GM12878 (cell line): ENCODE data around the gene KREMEN2. TPM values are rescaled to one million over a fixed set of nuclear protein-coding genes. Genes with fewer than 3 reads are reported as not detected.

Experiments used
- ATAC-seq: fragments of 200-7000 bp; cut with Tn5 transposase; 3 replicates; pipeline ENCODE4 v1.9.1; 2020; ENCODE audit warnings: mild to moderate bottlenecking, moderate library complexity
- BruUV-seq: library from RNA; stranded (reverse); fragments of 400-500 nt; replicated peaks from 2 replicates; lab custom pipeline; 2021; lab: Mats Ljungman, UMichigan
- CTCF ChIA-PET: fragments of 300-600 bp; sonication (Branson Sonifier 250); formaldehyde crosslinking; extraction: SDS; loops from one replicate; lab custom pipeline; 2021; ENCODE audit warnings: inconsistent platforms; lab: Yijun Ruan, JAX
- POLR2A ChIA-PET: fragments of 350-600 bp; formaldehyde crosslinking; extraction: SDS; loops from one replicate; lab custom pipeline; 2021; ENCODE audit warnings: inconsistent platforms; lab: Charles Lee
- RAD21 ChIA-PET: fragments of 300-600 bp; sonication (Branson Sonifier 250); formaldehyde crosslinking; loops from one replicate; lab custom pipeline; 2023; ENCODE audit warnings: antibody characterized with exemption; ENCODE audit not compliant: unreplicated experiment; lab: Charles Lee
- SMC1A ChIA-PET: fragments of 300-600 bp; sonication (Branson Sonifier 250); formaldehyde crosslinking; loops from one replicate; lab custom pipeline; 2023; ENCODE audit not compliant: unreplicated experiment, uncharacterized antibody; lab: Charles Lee
- DNase-seq: peaks from one replicate; pipeline ENCODE4 v3.0.0-alpha.2; 2011; ENCODE audit warnings: low read depth, low spot score
- FAIRE-seq: peaks from 3 replicates; lab custom pipeline; 2011; peaks lifted over from hg19 to GRCh38; lab: Jason Lieb, UNC
- H2AFZ ChIP-seq: 2 replicates; pipeline ENCODE4 v1.6.0; 2011; ENCODE audit warnings: low read depth, low read length, control low read depth; ENCODE audit not compliant: control insufficient read depth
- H3K27ac ChIP-seq: 2 replicates; pipeline ENCODE4 v1.5.1; 2011; ENCODE audit warnings: control low read depth; ENCODE audit not compliant: control insufficient read depth, insufficient read depth
- H3K27me3 ChIP-seq, 2 experiments: replicated peaks in 1 of 2; 2 replicates each; pipeline versions ENCODE4 v1.6.0 to v1.6.1; 2011; ENCODE audit warnings: low read length in 1 of 2; ENCODE audit not compliant: control insufficient read depth in 2 of 2, insufficient read depth in 2 of 2
- H3K36me3 ChIP-seq, 2 experiments: 2 replicates each; pipeline ENCODE4 v1.5.1; 2011; ENCODE audit warnings: low read length in 1 of 2; ENCODE audit not compliant: control insufficient read depth in 2 of 2, insufficient read depth in 2 of 2
- H3K4me1 ChIP-seq: 2 replicates; pipeline ENCODE4 v1.6.1; 2011; ENCODE audit warnings: mild to moderate bottlenecking, low read length, moderate library complexity, mixed read lengths; ENCODE audit not compliant: control insufficient read depth, insufficient read depth
- H3K4me2 ChIP-seq: 2 replicates; pipeline ENCODE4 v1.6.0; 2011; ENCODE audit warnings: control low read depth; ENCODE audit not compliant: control insufficient read depth, insufficient read depth
- H3K4me3 ChIP-seq: fragments of 200-600 bp; sonication (generic); 2 replicates; pipeline ENCODE4 v1.5.1; 2016
- H3K79me2 ChIP-seq: 2 replicates; pipeline ENCODE4 v1.6.0; 2011; ENCODE audit warnings: low read length; ENCODE audit not compliant: control insufficient read depth, insufficient read depth
- H3K9ac ChIP-seq: 2 replicates; pipeline ENCODE4 v1.8.0; 2011; ENCODE audit warnings: low read length, control low read depth, mixed read lengths; ENCODE audit not compliant: control insufficient read depth, insufficient read depth
- H3K9me3 ChIP-seq: replicated peaks from 3 replicates; pipeline ENCODE4 v1.5.1; 2011; ENCODE audit warnings: mild to moderate bottlenecking, low read length; ENCODE audit not compliant: control insufficient read depth, insufficient read depth
- H4K20me1 ChIP-seq: 2 replicates; pipeline ENCODE4 v1.6.0; 2011; ENCODE audit not compliant: control insufficient read depth, insufficient read depth
- CTCF ChIP-seq, 3 experiments: IDR thresholded peaks in 2 of 3; conservative IDR thresholded peaks in 1 of 3; 2 replicates each; pipeline ENCODE4 v1.5.1; 2011; ENCODE audit warnings: low read depth in 3 of 3, low read length in 3 of 3, mild to moderate bottlenecking in 3 of 3, control low read depth in 2 of 3, moderate library complexity in 2 of 3, inconsistent platforms in 1 of 3, mixed read lengths in 1 of 3; ENCODE audit not compliant: control insufficient read depth in 2 of 3, insufficient read depth in 1 of 3; ENCODE audit errors: extremely low read depth in 1 of 3
- TCF3 ChIP-seq: IDR thresholded peaks from 2 replicates; pipeline ENCODE4 v1.6.1; 2012; ENCODE audit warnings: low read depth, mild to moderate bottlenecking, low read length, borderline replicate concordance; ENCODE audit not compliant: insufficient read depth
- ZBED1 ChIP-seq: IDR thresholded peaks from 2 replicates; pipeline ENCODE4 v1.6.1; 2016; ENCODE audit warnings: borderline replicate concordance
- ZBTB4 ChIP-seq: fragments of 450-650 bp; formaldehyde crosslinking; IDR thresholded peaks from 2 replicates; pipeline ENCODE4 v1.4.0; 2022; ENCODE audit warnings: mild to moderate bottlenecking, moderate library complexity
- ZNF687 ChIP-seq: fragments of 450-650 bp; IDR thresholded peaks from 2 replicates; pipeline ENCODE4 v1.6.1; 2017; ENCODE audit warnings: mild to moderate bottlenecking, moderate library complexity
- WGBS: methylation state at CpG from one replicate; pipeline ENCODE4 v1.1.6; 2016; ENCODE audit warnings: low lambda C conversion rate; ENCODE audit not compliant: insufficient replicate concordance, insufficient coverage; ENCODE audit errors: missing lambda C conversion rate; 5-methylcytosine and 5-hydroxymethylcytosine counted together
- in situ Hi-C: fragments of 300-500 bp; cut with MboI; formaldehyde crosslinking; loops from 9 replicates; pipeline ENCODE4 v1.14.3; 2018; ENCODE audit warnings: mixed read lengths
- intact Hi-C: fragments of 100-400 bp; cut with micrococcal nuclease; formaldehyde crosslinking; loops from one replicate; pipeline ENCODE4 v1.14.2; 2022; ENCODE audit not compliant: unreplicated experiment
- polyA plus RNA-seq, 11 experiments: library from polyadenylated mRNA; depleted of rRNA in 4 of 11; unstranded in 6 of 11; stranded (reverse) in 5 of 11; fragments of >200 nt; fragmentation: Nextera tagmentation in 4 of 11; fragmentation: Illumina TruSeq in 1 of 11; extraction: Ambion mirVana in 4 of 11; extraction: Trizol in 1 of 11; gene quantifications; 1 replicate in 1 of 11; 2 replicates in 10 of 11; pipeline versions ENCODE4 v1.2.1 to v1.2.3, GENCODE V29; 2011 to 2016; ENCODE audit warnings: inconsistent platforms in 2 of 11, missing spikeins in 2 of 11, low read depth in 1 of 11
- total RNA-seq, 4 experiments: library from RNA; depleted of rRNA in 3 of 4; stranded (reverse); fragments of >200 nt in 3 of 4; fragmentation: Illumina TruSeq in 1 of 4; extraction: Trizol in 1 of 4; gene quantifications; 2 replicates each; pipeline versions ENCODE4 v1.2.1 to v1.2.3, GENCODE V29; 2013 to 2021

Gene KREMEN2
- total and polyA plus RNA-seq, 10 of the 15 experiments (the other 5 are each of a cell fraction or from before 2014, with no cell fraction given), result 0.06 to 3.7 (median 0.83) TPM; not detected in 2

- Histone ChIP-seq H3K4me3 (no peak overlapping the region), H3K27me3 (no peaks in the 10 kb centered on the region), H3K9me3 (no peaks in the 10 kb centered on the region), H3K9ac (no peak overlapping the region), H3K27ac (no peak overlapping the region), H4K20me1 (no peaks in the 10 kb centered on the region), H3K4me2 (no peak overlapping the region), H3K36me3 (no peaks in the 10 kb centered on the region; a peak in 1 of 4 replicates), H3K79me2 (no peaks in the 10 kb centered on the region), H3K4me1 (no peaks in the 10 kb centered on the region), H2AFZ (no peak overlapping the region)
- 96% methylated on average over 4 of the region's 4 CpGs for WGBS
- no peak for ATAC-seq
- ChIA-PET SMC1A (interaction anchor here (0.9 to 1.3 kb wide), 3 partner anchors 13 to 36 kb away, joined by 3 read pairs; partner anchors contain the start of gene KREMEN2), RAD21 (no interaction called here), CTCF (interaction anchor here (1.0 to 1.8 kb wide), 2 partner anchors 47 to 108 kb away, joined by 3 to 5 read pairs; no protein-coding TSS in a partner anchor), POLR2A (no interaction called here)
- intact Hi-C loops, result no loop called here
- BruUV-seq, result no TSS peak
- DNase-seq, result no peak
- in situ Hi-C loops, result no loop called here
- no peak for FAIRE-seq
- TF ChIP-seq ZBTB4 (CRISPR knock-in tag) (no peak), ZBED1 (no peak), TCF3 (no peak), CTCF (IDR thresholded peaks at IDR 0.05 in 2 of 3, conservative IDR thresholded peaks at IDR 0.05 in 1 of 3; ENCODE audit: control insufficient read depth in 2 of 3, extremely low read depth in 1 of 3, insufficient read depth in 1 of 3, low read depth in 3 of 3, low read length in 3 of 3) (no peak), ZNF687 (no peak)
Measured at GRCh38 chr16:2946649-2947048, 17.4 kb upstream of the KREMEN2 start.
